GM18505 (cell line): Measurements from ENCODE around the gene PRR7.
A peak's percentile ranks its signal among the peaks of the same experiment; 100 is the strongest.

Experiments
- ATAC-seq: cut with Tn5 transposase; IDR thresholded peaks from one replicate; pipeline ENCODE4 v1.9.1; 2021; ENCODE audit not compliant: unreplicated experiment
- POLR2A ChIP-seq: IDR thresholded peaks from 4 replicates; pipeline ENCODE4 v1.6.1; 2011; ENCODE audit warnings: borderline replicate concordance; ENCODE audit not compliant: insufficient read depth, insufficient read length; ENCODE audit errors: extremely low read depth

Gene PRR7

DNA sequence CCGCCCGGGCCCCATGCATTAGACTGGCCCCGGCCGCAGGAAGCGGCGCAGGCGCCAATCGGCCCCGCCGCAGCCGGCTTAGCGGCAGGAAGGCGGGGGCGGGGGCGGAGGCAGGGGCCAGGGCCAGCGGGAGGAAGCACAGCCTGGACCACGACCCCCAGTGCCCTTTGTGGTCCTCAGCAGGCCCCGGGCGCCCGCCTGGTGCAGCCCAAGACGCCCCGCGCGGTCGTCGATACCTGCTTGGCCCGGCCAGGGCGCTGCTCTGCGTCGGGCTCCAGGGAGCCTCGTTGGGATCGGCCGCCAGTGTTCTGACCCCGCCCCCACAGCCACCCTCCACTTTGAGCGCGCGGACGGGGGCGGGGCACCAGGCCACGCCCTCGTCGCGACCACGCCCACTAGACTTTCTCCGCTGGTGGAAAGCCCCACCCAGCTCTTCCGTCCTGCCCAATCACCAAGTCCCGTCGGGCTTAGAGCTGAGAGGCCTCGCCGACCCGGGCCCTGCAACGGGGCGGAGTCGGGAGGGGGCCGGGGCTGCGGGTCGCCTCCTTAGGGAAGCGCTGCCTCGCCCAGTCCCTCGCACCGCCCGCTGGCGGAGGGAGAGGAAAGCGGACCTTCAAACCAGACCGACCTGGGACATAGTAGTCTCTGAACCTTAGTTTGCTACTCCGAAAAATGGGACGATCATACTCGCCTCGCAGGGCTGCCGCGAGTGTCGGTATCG, 50.8 kb downstream of the PRR7 start, which contains the start of gene PDLIM7:
Gene PDLIM7 (minus strand): TSS at position 313 of the 721 bp plus-strand sequence. CDS start 1,092 bp downstream, outside the sequence.
- TF ChIP-seq POLR2A: peak; percentile 94
- ATAC-seq: peak; percentile 66

DNA sequence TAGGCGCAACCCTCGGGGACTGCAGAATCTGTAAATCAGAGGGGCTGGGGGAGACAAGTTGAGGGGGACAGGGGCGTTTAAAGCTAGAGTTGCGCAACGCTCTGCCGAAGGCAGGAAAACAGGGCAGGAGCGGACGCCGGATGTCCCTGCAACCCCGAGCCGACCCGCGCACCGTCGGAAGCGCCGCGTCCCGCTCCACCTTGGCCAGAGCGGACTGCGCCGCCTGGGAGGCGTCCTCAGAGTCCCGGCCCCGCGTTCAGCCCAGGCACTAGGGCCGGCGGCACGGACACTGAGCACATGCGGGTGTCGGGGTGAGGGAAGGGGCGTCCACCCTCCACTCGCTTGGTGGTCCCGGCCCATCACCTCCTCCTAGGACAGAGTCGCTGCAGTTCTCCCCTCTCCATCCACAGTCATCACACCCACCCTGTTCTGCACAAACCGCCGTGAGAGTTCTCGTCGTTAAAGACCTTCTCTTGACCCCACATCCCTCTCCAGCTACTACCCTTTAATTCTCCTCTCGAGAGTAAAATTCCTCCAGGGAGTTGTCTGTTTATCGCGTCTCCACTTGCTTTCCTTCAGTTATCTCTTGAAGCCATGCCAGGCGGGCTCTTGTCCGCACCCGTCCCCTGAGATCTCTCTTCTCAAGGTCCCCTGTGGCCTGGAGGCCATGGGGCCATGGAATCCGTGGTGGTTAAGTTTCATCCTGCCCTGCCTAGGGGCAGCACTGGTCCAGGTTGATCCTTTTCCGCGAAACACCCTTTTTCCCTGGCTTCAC, 51.6 kb downstream of the PRR7 start:
- no peak for ATAC-seq
- no peak for TF ChIP-seq POLR2A

DNA sequence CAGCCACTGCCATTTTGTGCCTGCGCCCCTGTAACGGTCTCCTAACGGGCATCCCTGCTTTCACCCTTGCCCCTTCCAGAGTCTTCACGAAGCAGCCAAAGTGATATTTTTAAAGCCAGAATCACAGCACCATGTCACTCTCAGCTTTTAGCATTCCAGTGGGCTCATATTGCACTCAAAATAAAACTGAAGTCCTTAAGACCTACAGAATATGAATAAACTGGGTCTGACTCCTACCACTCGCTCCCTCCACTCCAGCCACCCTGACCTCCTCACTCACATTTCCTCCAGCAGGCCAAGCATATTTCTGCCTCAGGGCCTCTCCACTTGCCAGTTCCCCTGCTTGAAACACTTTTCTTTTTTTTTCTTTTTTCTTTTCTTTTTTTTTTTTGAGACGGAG, 53.2 kb downstream of the PRR7 start:
- ATAC-seq: no peak
- no peak for TF ChIP-seq POLR2A

DNA sequence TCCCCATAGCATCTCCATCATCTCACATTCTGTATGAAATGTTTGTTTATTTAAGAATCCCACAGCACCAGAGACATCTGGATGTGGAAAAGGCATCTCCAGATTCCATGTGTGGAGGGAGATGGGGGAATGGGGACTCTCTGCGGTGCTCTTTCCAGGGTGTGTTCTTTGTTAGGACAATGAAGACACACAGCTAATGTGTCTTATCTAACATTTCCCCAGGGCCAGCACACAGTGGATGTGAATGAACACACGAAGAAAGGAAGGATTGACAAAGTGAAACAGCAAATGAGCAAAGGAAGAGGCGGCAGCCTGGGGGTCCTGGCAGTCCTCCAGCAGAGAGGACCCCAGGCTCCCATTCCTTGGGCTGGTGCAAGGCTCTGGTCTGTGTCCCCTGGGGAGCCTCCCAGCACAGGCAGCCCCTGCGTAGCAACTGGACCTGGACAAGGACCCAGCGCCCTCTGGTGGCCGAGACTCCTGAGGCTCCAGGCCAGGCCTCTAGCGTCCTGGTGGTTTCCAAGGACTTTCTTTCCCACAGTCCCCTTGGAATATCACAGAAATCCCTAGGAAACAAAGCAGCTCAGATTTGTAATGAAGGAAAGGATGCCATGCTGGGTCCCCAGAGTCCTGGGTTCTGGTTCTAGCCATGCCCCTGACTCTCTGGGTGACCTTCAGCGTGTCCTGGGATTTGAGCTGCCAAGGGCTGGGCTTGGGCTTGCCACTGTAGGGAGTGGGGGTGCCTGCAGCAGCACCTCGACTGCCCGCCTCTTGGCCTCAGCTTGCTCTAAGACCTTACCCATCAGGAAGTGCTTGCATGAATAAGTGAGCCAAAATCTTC, 54.3 kb downstream of the PRR7 start:
- no peak for TF ChIP-seq POLR2A
- no peak for ATAC-seq

GRCh38 chr5:177501874-177502678, 55.5 kb downstream of the PRR7 start:
- no peak for TF ChIP-seq POLR2A

GRCh38 chr5:177502886-177503285, 56.3 kb downstream of the PRR7 start:
- ATAC-seq: no peak
- peak; percentile 19 for TF ChIP-seq POLR2A

More at GRCh38 chr5:177501874-177502678, 55.5 kb downstream of the PRR7 start:
- no peak for ATAC-seq

DNA sequence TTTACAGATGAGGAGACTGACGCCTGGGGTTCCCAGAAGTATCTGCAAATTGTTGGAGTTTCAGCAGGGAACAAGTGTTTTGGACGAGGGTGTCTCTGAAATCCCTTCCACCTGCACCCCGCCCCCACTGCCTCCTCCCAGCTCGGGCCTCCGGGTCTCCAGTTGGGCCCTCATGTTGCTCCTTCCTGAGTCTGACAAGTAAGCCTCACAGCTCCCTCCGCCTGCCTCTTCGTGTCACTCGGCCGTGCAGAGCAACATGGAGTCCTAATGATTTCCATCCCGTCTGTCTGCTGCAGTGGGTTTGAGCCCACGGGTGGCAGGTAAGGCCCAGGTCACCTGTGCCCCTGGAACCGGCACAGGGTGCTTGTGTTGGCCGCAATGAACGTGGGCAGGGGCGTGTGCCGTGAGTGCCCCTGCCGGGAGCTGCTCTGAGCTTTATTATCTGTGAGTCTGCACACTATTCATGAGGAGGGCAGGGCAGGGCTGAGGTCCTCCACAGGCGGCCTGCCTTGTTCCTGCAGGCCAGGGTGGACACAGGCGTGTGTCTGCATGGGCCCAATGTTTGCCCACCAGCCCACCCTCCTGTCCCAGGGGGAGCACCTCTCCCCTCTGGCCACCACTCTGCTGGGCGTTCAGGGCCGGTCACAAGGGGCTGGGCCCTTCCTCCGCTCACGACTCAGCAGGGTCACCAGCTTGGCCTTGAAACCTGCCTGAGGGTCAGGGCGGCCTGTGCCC, 56.9 kb downstream of the PRR7 start:
- TF ChIP-seq POLR2A: no peak
- ATAC-seq: no peak

DNA sequence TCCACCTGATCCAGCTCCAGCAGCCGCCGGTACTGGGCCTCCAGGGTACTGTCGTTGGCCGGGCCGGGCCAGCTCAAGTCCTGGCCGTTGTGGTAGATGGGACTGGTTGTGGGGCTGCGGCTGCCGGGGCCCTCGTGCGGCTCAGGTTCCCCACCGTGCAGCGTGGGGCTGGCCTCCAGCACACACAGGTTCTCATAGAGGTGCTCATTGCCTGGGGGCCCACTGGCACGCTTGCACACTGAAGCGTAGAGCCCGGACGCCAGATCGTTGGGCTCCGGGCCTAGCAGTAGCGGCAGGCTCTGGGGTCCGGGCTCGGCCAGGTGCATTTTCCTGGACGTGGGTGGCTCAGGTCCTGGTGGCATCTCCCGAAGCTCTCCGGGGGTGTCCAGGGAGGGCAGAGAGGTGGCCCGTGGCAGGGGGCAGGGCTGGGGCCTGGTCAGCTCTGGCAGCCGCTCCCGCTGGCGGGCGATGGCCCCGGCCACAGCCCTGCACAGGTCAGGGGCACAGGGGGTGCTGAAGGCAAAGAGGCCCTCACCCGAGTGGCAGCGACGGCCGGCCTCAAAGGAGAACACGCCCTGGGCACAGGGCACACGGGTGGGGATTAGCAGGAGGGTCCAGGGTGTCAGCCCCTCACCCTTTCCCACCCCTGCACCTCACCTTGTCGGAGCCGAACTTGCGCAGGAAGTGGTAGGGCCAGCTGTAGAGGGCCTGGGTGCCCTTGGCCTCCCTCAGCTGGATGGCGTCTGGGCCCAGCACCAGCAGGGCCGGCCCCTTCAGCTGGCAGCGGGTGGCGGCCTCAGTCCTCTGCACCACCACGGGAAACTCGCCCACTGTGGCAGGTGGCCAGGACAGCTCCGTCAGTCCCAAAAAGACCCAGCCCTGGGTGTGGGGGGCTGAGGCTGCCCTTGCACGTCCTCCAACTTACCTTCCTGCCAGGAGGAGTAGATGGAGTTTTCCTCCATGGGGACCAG, 57.8 kb downstream of the PRR7 start:
- peak; percentile 6 for TF ChIP-seq POLR2A

DNA sequence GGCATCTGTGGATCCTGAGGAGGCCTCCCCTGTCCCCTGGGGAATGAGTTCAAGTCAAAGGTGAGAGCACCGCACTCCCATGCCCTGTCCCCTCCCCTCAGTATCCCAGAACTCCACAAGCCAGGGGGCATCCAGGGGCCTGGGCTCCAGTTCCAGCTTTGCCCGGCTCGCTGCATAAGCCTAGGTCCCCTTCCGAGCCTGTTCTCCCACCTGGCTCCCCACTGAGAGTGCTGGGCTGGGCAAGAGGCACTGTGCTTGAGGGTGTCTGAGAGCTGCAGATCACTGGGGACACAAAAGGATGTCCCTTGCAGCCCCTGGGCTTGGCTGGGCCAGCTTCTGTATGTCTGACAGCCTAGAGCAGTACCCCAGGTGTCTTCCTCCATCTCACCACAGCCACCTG, 58.5 kb downstream of the PRR7 start:
- peak; percentile 11 for TF ChIP-seq POLR2A
- no peak for ATAC-seq

More for the DNA sequence above, 57.8 kb downstream of the PRR7 start:
- ATAC-seq: no peak
